ENCODE results near the gene IQSEC1.

Gene IQSEC1

GRCh38 chr3:12967606-12968351, 105.5 kb downstream of the IQSEC1 start:
- peak; percentile 84 for DNase-seq (ENCODE audit: low read depth)

- DNase-seq (ENCODE audit: low read depth): no peak
Measured at GRCh38 chr3:12966847-12967605, 106.2 kb downstream of the IQSEC1 start.

GRCh38 chr3:12965999-12966846, 107.0 kb downstream of the IQSEC1 start:
- no peak for DNase-seq (ENCODE audit: low read depth)

- DNase-seq (ENCODE audit: low read depth): no peak
Measured at GRCh38 chr3:12964711-12965612, 108.3 kb downstream of the IQSEC1 start.

- no peak for DNase-seq (ENCODE audit: low read depth)
Measured at GRCh38 chr3:12963922-12964701, 109.1 kb downstream of the IQSEC1 start.

- DNase-seq (ENCODE audit: low read depth): no peak
Measured at GRCh38 chr3:12963231-12963896, 109.9 kb downstream of the IQSEC1 start.

- no peak for DNase-seq (ENCODE audit: low read depth)
Measured at GRCh38 chr3:12962292-12962691, 110.9 kb downstream of the IQSEC1 start.

GRCh38 chr3:12961697-12962036, 111.6 kb downstream of the IQSEC1 start:
- no peak for DNase-seq (ENCODE audit: low read depth)

GRCh38 chr3:12961007-12961696, 112.1 kb downstream of the IQSEC1 start:
- DNase-seq (ENCODE audit: low read depth): no peak

- DNase-seq (ENCODE audit: low read depth): no peak
Measured at GRCh38 chr3:12960497-12960896, 112.7 kb downstream of the IQSEC1 start.

- DNase-seq (ENCODE audit: low read depth): no peak
Measured at GRCh38 chr3:12959838-12960378, 113.3 kb downstream of the IQSEC1 start.

GRCh38 chr3:12959410-12959809, 113.8 kb downstream of the IQSEC1 start:
- no peak for DNase-seq (ENCODE audit: low read depth)

GRCh38 chr3:12957824-12958792, 115.1 kb downstream of the IQSEC1 start:
- no peak for DNase-seq (ENCODE audit: low read depth)

GRCh38 chr3:12957339-12957738, 115.9 kb downstream of the IQSEC1 start:
- DNase-seq (ENCODE audit: low read depth): no peak

GRCh38 chr3:12956316-12956660, 116.9 kb downstream of the IQSEC1 start:
- DNase-seq (ENCODE audit: low read depth): no peak

- DNase-seq (ENCODE audit: low read depth): no peak
Measured at GRCh38 chr3:12955651-12956315, 117.4 kb downstream of the IQSEC1 start.

GRCh38 chr3:12954891-12955650, 118.2 kb downstream of the IQSEC1 start:
- DNase-seq (ENCODE audit: low read depth): no peak
